ENCODE data around the gene DPY30.

The DPY30 gene

DNA sequence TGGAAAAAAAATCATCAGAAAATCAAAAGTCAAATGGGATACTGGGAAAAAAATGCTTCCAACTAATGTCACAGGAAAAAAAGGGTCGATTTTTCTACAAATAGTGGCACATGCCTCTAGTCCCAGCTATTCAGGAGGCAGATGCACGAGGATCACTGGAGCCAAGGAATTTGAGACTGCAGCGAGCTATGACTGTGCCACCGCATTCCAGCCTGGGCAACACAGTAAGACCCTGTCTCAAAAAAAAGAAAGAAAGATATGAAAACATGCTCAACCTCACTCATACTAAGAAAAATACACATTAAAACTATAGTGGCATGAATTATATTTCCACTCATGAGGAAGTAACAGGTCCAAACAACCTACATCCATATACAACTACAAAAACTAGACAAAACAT, 46.7 kb downstream of the DPY30 start:
- TF ChIP-seq, protein P1, sequence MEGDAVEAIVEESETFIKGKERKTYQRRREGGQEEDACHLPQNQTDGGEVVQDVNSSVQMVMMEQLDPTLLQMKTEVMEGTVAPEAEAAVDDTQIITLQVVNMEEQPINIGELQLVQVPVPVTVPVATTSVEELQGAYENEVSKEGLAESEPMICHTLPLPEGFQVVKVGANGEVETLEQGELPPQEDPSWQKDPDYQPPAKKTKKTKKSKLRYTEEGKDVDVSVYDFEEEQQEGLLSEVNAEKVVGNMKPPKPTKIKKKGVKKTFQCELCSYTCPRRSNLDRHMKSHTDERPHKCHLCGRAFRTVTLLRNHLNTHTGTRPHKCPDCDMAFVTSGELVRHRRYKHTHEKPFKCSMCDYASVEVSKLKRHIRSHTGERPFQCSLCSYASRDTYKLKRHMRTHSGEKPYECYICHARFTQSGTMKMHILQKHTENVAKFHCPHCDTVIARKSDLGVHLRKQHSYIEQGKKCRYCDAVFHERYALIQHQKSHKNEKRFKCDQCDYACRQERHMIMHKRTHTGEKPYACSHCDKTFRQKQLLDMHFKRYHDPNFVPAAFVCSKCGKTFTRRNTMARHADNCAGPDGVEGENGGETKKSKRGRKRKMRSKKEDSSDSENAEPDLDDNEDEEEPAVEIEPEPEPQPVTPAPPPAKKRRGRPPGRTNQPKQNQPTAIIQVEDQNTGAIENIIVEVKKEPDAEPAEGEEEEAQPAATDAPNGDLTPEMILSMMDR (conservative IDR thresholded peaks at IDR 0.05), result no peak
- H3K27ac ChIP-seq, result no peak overlapping the region

- TF ChIP-seq, protein P1 (conservative IDR thresholded peaks at IDR 0.05), result no peak
- no peak overlapping the region for H3K27ac ChIP-seq
These were observed 47.5 kb downstream of the DPY30 start for GRCh38 chr2:31992025-31992579.

DNA sequence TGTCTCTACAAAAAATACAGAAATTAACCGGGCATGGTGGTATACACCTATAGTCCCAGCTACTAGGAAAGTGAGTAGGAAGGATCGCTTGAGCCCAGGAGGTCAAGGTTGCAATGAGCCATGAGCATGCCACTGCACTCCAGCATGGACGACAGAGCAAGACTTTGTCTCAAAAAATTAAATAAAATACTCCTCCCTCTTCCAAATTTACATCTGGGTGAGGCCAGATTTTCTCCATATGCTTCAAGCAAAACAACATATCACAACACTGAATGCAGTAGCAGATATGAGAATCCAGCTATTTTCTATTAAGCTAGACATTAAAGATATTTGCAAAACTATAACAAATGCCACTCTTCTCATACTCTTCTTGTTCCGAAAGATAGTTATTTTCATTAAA, 49.7 kb downstream of the DPY30 start:
- TF ChIP-seq, protein P1 (conservative IDR thresholded peaks at IDR 0.05), result no peak
- H3K27ac ChIP-seq, result no peak overlapping the region

- H3K27ac ChIP-seq, result no peak overlapping the region
- TF ChIP-seq, protein P1 (conservative IDR thresholded peaks at IDR 0.05), result no peak
These were observed 52.0 kb downstream of the DPY30 start for GRCh38 chr2:31987454-31988220.

- no peak overlapping the region for H3K27ac ChIP-seq
These were observed 52.7 kb downstream of the DPY30 start for GRCh38 chr2:31986906-31987305.

DNA sequence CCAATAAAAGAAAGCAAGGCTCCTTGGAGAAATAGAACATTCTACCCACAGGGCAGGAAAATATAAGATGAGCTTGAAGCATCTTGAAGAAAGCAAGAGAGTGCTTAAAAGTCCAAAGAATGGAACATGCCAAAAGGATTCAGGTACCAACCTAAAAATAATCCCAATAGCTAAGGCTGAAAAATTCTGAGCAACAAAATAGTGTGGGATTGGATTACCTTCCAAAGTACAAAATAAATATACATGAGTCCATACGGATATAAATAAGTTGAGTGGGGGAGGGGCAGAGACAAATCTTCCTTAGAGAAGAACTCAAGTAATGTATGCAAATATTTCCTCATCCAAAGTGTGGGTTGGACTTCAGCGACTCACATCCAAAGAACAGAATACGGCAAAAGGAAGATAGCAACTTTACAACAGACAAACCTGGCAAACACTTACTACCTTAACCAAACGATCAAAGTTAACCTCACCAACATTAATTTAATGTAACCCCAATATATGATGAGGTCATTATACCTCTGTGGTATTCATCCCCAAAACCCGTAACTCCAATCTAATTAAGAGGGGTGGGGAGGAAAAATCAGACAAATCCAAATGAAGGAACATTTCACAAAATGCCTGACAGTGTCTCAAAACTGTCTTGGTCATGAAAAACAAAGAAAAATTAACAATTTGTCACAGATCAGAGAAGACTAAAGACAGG, 55.7 kb downstream of the DPY30 start:
- TF ChIP-seq, protein P1 (conservative IDR thresholded peaks at IDR 0.05), result no peak
- H3K27ac ChIP-seq, result no peak overlapping the region

More at GRCh38 chr2:31986906-31987305, 52.7 kb downstream of the DPY30 start:
- TF ChIP-seq, protein P1 (conservative IDR thresholded peaks at IDR 0.05), result no peak

- TF ChIP-seq, protein P1 (conservative IDR thresholded peaks at IDR 0.05), result no peak
- no peak overlapping the region for H3K27ac ChIP-seq
These were observed 58.8 kb downstream of the DPY30 start for GRCh38 chr2:31980674-31981356.

Data from VCaP (cell line).